CD4-positive, CD25-positive, alpha-beta regulatory T cell (primary cell): ENCODE results near the gene TEDDM1. TPM values are rescaled to one million over a fixed set of nuclear protein-coding genes. Genes with fewer than 3 reads are reported as not detected.
A peak's percentile ranks its signal among the peaks of the same experiment; 100 is the strongest.

Source experiments
- ATAC-seq, 2 donors: fragments of 150-1000 bp; cut with Tn5 transposase; one replicate each; pipeline ENCODE4 v1.10.0; 2021; ENCODE audit warnings: low read depth in 2 of 2, moderate number of reproducible peaks in 2 of 2, moderate library complexity in 1 of 2
- DNase-seq, 3 donors: peaks; one replicate each; pipeline versions ENCODE4 v3.0.0 to v3.0.0-alpha.2; 2012 to 2022; ENCODE audit warnings: mixed read lengths in 1 of 3
- H3K27ac ChIP-seq: one replicate; pipeline ENCODE4 v1.7.0; 2013; ENCODE audit warnings: mild to moderate bottlenecking, low read length; ENCODE audit not compliant: insufficient read depth, poor library complexity, severe bottlenecking
- H3K27me3 ChIP-seq: one replicate; pipeline ENCODE4 v1.7.0; 2013; ENCODE audit warnings: low read length; ENCODE audit not compliant: control insufficient read depth, insufficient read depth
- H3K36me3 ChIP-seq: one replicate; pipeline ENCODE4 v1.7.0; 2013; ENCODE audit warnings: mild to moderate bottlenecking, low read length, moderate library complexity; ENCODE audit not compliant: control insufficient read depth, insufficient read depth
- H3K4me1 ChIP-seq: 2 replicates; pipeline ENCODE4 v1.7.0; 2013; ENCODE audit warnings: mild to moderate bottlenecking, low read length; ENCODE audit not compliant: insufficient read depth, control insufficient read depth, poor library complexity, severe bottlenecking
- H3K4me3 ChIP-seq: one replicate; pipeline ENCODE4 v1.7.0; 2013; ENCODE audit warnings: low read depth, mild to moderate bottlenecking, low read length, moderate library complexity
- H3K9me3 ChIP-seq, 2 experiments: 1 replicate in 1 of 2; 2 replicates in 1 of 2; pipeline ENCODE4 v1.7.0; 2013; ENCODE audit warnings: low read length in 2 of 2, mild to moderate bottlenecking in 1 of 2, moderate library complexity in 1 of 2; ENCODE audit not compliant: control insufficient read depth in 2 of 2
- H3K27ac Mint-ChIP-seq, 3 donors: one replicate each; pipeline ENCODE4 v1.8.0; 2020 to 2022; ENCODE audit warnings: mild to moderate bottlenecking in 3 of 3, mixed read lengths in 3 of 3, moderate library complexity in 2 of 3
- H3K27me3 Mint-ChIP-seq: one replicate; pipeline ENCODE4 v1.8.0; 2022; ENCODE audit warnings: mild to moderate bottlenecking, mixed read lengths
- H3K36me3 Mint-ChIP-seq: one replicate; pipeline ENCODE4 v1.8.0; 2020; ENCODE audit warnings: mixed read lengths
- H3K4me1 Mint-ChIP-seq, 4 donors: one replicate each; pipeline ENCODE4 v1.8.0; 2020 to 2022; ENCODE audit warnings: mixed read lengths in 4 of 4, mild to moderate bottlenecking in 1 of 4
- H3K4me3 Mint-ChIP-seq, 4 donors: one replicate each; pipeline ENCODE4 v1.8.0; 2020 to 2022; ENCODE audit warnings: mild to moderate bottlenecking in 4 of 4, mixed read lengths in 4 of 4, moderate library complexity in 3 of 4
- H3K9me3 Mint-ChIP-seq, 7 donors: one replicate each; pipeline ENCODE4 v1.8.0; 2020 to 2022; ENCODE audit warnings: mixed read lengths in 7 of 7, mild to moderate bottlenecking in 3 of 7, moderate library complexity in 2 of 7
- polyA plus RNA-seq, 4 donors: library from polyadenylated mRNA; unstranded; fragments of 300-500 nt; fragmentation: Illumina TruSeq; gene quantifications; one replicate each; pipeline ENCODE4 v1.2.3, GENCODE V29; 2021
- total RNA-seq: library from RNA; stranded (reverse); gene quantifications from one replicate; pipeline ENCODE4 v1.2.3, GENCODE V29; 2022

TEDDM1 gene
- total and polyA plus RNA-seq, 5 donors from 2014 or later, result 0.08 TPM; not detected in 4

DNA sequence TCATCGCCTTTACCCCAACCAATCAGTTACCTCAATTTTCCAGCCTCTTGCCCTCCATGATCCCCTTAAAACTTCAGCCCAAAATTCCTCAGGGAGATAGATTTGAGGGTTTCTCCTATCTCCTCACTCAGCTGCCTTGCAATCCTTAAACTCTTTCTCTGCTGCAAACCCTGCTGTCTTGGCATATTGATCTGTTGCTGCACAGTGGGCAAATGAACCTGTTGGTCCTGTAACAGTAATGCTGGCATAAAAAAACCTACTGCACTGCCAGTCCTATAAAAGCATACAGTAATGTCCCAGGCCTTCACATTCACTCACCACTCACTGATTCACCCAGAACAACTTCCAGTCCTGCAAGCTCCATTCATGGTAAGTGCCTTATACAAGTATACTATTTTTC is 5.1 kb upstream of the TEDDM1 start:
- H3K27me3 Mint-ChIP-seq, result peaks cover 11% of the 10 kb centered on the region

GRCh38 chr1:182404781-182405180 is 4.3 kb upstream of the TEDDM1 start:
- no peaks in the 10 kb centered on the region for H3K4me1 ChIP-seq
- no peak overlapping the region for H3K4me3 Mint-ChIP-seq
- H3K27me3 ChIP-seq, result peaks cover 8% of the 10 kb centered on the region

More for the DNA sequence above, 5.1 kb upstream of the TEDDM1 start:
- H3K9me3 ChIP-seq, result peaks cover 0 to 6% of the 10 kb centered on the region in 2 experiments
- H3K4me1 ChIP-seq, result no peaks in the 10 kb centered on the region
- DNase-seq (no peak), ATAC-seq (no peak)
- Mint-ChIP-seq H3K4me3 (no peak overlapping the region), H3K27ac (peak overlapping the region in 1 of 3 donors; percentile 2), H3K9me3 (peaks cover 0 to 6% (median 0%) of the 10 kb centered on the region in 7 donors), H3K36me3 (peaks cover 3% of the 10 kb centered on the region), H3K4me1 (no peaks in the 10 kb centered on the region)
- H3K4me3 ChIP-seq, result no peak overlapping the region
- no peaks in the 10 kb centered on the region for H3K36me3 ChIP-seq
- peaks cover 8% of the 10 kb centered on the region for H3K27me3 ChIP-seq
- no peak overlapping the region for H3K27ac ChIP-seq

DNA sequence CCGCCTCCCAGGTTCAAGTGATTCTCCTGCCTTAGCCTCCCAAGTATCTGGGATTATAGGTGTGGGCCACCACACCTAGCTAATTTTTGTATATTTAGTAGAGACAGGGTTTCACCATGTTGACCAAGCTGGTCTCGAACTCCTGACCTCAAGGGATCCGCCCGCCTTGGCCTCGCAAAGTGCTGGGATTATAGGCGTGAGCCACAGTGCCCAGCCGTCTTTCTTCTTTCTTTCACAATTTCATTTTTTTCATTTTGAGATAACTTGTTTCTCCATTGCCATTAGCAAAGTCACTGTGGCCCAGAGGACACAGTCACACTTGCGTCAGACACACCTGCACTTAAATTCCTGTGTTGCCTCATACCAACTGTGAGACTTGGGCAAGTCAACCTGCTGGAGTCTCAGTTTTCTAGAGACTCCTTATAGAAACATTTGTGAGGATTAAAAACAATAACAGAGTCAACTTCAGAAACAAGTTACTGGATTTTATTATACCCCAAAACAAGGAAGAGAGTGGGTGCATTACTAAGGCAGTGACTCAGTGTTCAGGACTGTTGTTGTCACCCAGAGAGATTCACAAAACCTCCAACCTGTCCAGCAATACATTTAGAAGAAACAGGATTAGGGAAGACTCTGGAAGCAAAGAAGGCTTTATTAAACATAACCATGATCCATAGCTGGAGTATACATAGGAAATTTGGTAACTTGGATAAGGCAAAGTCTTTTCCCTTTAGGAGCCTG is 2.6 kb downstream of the TEDDM1 start:
- H3K9me3 ChIP-seq, result no peaks in the 10 kb centered on the region
- H3K4me1 ChIP-seq, result no peaks in the 10 kb centered on the region
- H3K27me3 Mint-ChIP-seq, result peaks cover 26% of the 10 kb centered on the region
- ATAC-seq (no peak), DNase-seq (no peak)
- H3K9me3 Mint-ChIP-seq, result no peaks in the 10 kb centered on the region
- H3K4me3 Mint-ChIP-seq, result no peak overlapping the region
- H3K36me3 ChIP-seq, result no peaks in the 10 kb centered on the region
- H3K36me3 Mint-ChIP-seq, result no peaks in the 10 kb centered on the region
- H3K27ac ChIP-seq, result no peak overlapping the region
- peaks cover 0 to 5% (median under 1%) of the 10 kb centered on the region in 4 donors for H3K4me1 Mint-ChIP-seq
- H3K4me3 ChIP-seq, result no peak overlapping the region
- H3K27ac Mint-ChIP-seq, result no peak overlapping the region
- peaks cover 14% of the 10 kb centered on the region for H3K27me3 ChIP-seq

More at GRCh38 chr1:182404781-182405180, 4.3 kb upstream of the TEDDM1 start:
- Mint-ChIP-seq H3K27ac (no peak overlapping the region), H3K27me3 (peaks cover 11% of the 10 kb centered on the region), H3K4me1 (no peaks in the 10 kb centered on the region), H3K36me3 (peaks cover 3% of the 10 kb centered on the region), H3K9me3 (peaks cover 0 to 6% (median 0%) of the 10 kb centered on the region in 7 donors)
- Histone ChIP-seq H3K36me3 (no peaks in the 10 kb centered on the region), H3K27ac (no peak overlapping the region), H3K4me3 (no peak overlapping the region), H3K9me3 (peaks cover 0 to 6% of the 10 kb centered on the region in 2 experiments)
- ATAC-seq (no peak), DNase-seq (peak in 2 of 3 donors; percentile 5 to 16)

GRCh38 chr1:182395906-182396305 is 4.6 kb downstream of the TEDDM1 start:
- H3K4me1 ChIP-seq, result peaks cover 10% of the 10 kb centered on the region
- DNase-seq, result no peak
- H3K4me3 Mint-ChIP-seq, result no peak overlapping the region
- H3K27ac Mint-ChIP-seq, result no peak overlapping the region
- H3K4me1 Mint-ChIP-seq, result peaks cover 0 to 10% (median 2%) of the 10 kb centered on the region in 4 donors
- no peak for ATAC-seq
- no peaks in the 10 kb centered on the region for H3K36me3 ChIP-seq
- H3K27ac ChIP-seq, result no peak overlapping the region
- no peaks in the 10 kb centered on the region for H3K36me3 Mint-ChIP-seq
- H3K4me3 ChIP-seq, result no peak overlapping the region
- peaks cover 31% of the 10 kb centered on the region for H3K27me3 Mint-ChIP-seq
- H3K27me3 ChIP-seq, result peaks cover 15% of the 10 kb centered on the region
- no peaks in the 10 kb centered on the region for H3K9me3 ChIP-seq
- no peaks in the 10 kb centered on the region for H3K9me3 Mint-ChIP-seq

- Histone ChIP-seq H3K9me3 (no peaks in the 10 kb centered on the region), H3K36me3 (no peaks in the 10 kb centered on the region), H3K27me3 (peaks cover 17% of the 10 kb centered on the region), H3K4me1 (peaks cover 13% of the 10 kb centered on the region), H3K27ac (no peak overlapping the region), H3K4me3 (no peak overlapping the region)
- Mint-ChIP-seq H3K9me3 (peaks cover 0 to 3% (median 0%) of the 10 kb centered on the region in 7 donors), H3K4me1 (peaks cover 0 to 22% (median 7%) of the 10 kb centered on the region in 4 donors), H3K27ac (peak overlapping the region in 2 of 3 donors; percentile 34 to 48), H3K27me3 (peaks cover 42% of the 10 kb centered on the region), H3K4me3 (no peak overlapping the region), H3K36me3 (no peaks in the 10 kb centered on the region)
- DNase-seq (no peak), ATAC-seq (no peak)
Observed at GRCh38 chr1:182394055-182394775, 6.3 kb downstream of the TEDDM1 start.

DNA sequence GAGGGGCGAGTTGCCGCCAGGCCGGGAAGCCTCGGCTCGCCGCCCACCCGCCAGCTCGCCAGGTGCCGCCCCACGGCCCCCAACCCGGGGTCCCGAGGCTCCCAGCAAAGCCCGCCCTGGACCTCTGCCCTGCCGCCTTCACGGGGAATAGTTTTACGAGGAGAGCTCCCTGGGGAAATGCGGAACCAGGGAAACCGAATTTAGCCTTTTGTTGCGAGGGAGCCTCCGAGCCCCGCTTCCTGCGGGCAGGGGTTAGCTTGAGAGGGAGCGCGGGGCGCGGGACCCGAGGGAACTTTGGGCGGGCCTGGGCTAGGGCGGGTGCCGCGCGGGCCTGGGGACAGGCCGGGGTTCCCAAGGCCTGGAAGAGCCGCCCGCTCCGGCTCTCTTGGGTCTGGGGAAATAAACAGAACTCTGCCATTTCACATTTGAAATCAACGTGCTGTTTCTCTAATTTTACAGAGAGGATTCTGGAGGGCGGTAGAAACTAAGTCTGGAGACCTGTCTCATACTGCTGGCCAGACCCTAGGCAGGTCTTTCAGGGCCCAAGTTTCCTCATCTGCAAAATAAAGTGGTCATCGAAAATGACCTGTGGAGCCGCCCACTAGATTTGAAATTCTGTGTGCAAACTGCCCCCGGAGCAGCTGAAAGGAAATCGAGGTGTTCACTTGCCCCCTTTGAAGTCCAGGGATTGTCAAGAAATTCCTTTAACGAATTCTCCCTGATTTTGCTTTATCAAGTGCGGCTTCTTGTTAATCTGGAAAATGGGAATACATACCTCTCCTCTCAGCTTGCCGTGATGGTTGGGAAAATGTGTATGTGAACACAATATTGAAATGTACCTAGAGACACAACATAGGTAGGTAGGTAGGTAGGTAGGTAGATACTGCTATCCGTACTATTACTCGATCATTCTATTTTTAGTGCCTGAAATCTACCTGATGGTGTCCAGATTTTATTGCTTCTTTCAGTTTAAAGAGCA is 8.1 kb downstream of the TEDDM1 start:
- DNase-seq (peak in 2 of 3 donors; percentile 4 to 38), ATAC-seq (no peak)
- H3K4me3 Mint-ChIP-seq, result peak overlapping the region; percentile 73 to 83 (median 78)
- H3K36me3 ChIP-seq, result no peaks in the 10 kb centered on the region
- peak overlapping the region; percentile 11 to 66 (median 36) for H3K27ac Mint-ChIP-seq
- peaks cover 38% of the 10 kb centered on the region for H3K27me3 Mint-ChIP-seq
- H3K4me1 Mint-ChIP-seq, result peaks cover 6 to 27% (median 11%) of the 10 kb centered on the region in 4 donors
- peaks cover 17% of the 10 kb centered on the region for H3K27me3 ChIP-seq
- no peak overlapping the region for H3K27ac ChIP-seq
- no peaks in the 10 kb centered on the region for H3K9me3 ChIP-seq
- H3K36me3 Mint-ChIP-seq, result no peaks in the 10 kb centered on the region
- H3K9me3 Mint-ChIP-seq, result peaks cover 0 to 3% (median 0%) of the 10 kb centered on the region in 7 donors
- no peak overlapping the region for H3K4me3 ChIP-seq
- H3K4me1 ChIP-seq, result peaks cover 13% of the 10 kb centered on the region
